GM12801 (cell line): ENCODE data around the gene LYPD4.

Experiments used
- TF ChIP-seq, protein P1 (sequence below): IDR thresholded peaks from one replicate; pipeline ENCODE4 v1.5.1; 2011; ENCODE audit warnings: control low read depth; ENCODE audit not compliant: insufficient read length; ENCODE audit errors: extremely low read depth

LYPD4 gene, protein sequence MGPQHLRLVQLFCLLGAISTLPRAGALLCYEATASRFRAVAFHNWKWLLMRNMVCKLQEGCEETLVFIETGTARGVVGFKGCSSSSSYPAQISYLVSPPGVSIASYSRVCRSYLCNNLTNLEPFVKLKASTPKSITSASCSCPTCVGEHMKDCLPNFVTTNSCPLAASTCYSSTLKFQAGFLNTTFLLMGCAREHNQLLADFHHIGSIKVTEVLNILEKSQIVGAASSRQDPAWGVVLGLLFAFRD

DNA sequence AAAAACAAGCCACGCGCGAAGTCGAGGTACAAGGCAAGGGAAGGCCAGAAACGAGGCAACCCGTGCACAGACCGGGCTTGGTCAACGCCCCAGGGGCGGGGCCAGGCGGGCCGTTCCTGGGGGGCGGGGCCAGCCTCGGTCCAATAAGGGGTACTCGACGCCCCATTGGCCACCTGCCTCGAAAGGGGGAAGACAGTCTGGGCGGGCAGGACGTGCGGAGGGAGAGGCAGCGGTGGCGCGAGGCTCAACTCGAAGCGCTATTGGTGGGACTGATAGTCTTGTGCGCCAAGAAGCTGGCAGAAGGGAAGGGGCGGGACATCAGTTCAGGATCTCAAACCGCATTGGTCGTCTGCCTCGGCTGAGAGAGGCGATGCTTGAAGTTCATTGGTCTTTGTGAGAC, at the start of gene LYPD4:
Gene LYPD4, minus strand, starts transcription at position 83 of the 400 bp plus-strand sequence. CDS start 5,398 bp downstream, outside the sequence.
- TF ChIP-seq, protein P1, sequence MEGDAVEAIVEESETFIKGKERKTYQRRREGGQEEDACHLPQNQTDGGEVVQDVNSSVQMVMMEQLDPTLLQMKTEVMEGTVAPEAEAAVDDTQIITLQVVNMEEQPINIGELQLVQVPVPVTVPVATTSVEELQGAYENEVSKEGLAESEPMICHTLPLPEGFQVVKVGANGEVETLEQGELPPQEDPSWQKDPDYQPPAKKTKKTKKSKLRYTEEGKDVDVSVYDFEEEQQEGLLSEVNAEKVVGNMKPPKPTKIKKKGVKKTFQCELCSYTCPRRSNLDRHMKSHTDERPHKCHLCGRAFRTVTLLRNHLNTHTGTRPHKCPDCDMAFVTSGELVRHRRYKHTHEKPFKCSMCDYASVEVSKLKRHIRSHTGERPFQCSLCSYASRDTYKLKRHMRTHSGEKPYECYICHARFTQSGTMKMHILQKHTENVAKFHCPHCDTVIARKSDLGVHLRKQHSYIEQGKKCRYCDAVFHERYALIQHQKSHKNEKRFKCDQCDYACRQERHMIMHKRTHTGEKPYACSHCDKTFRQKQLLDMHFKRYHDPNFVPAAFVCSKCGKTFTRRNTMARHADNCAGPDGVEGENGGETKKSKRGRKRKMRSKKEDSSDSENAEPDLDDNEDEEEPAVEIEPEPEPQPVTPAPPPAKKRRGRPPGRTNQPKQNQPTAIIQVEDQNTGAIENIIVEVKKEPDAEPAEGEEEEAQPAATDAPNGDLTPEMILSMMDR, result no peak

DNA sequence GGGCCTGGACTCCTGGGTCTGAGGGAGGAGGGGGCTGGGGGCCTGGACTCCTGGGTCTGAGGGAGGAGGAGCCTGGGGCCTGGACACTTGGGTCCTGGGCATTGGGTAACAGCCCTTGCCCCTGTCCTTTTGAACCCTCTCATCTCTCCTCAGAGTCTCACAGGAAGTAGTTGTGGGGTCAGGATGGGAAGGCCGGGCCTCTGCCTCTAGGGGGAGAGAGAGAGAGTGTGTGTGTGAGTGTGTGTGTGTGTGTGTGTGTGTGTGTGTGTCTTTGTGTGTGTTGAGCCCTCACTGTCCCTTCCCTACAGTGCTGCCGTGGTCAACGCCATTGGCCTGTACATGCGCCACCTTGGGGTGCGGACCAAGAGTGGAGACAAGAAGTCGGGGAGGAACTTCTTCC, 49.4 kb upstream of the LYPD4 start:
- TF ChIP-seq, protein P1, result no peak

DNA sequence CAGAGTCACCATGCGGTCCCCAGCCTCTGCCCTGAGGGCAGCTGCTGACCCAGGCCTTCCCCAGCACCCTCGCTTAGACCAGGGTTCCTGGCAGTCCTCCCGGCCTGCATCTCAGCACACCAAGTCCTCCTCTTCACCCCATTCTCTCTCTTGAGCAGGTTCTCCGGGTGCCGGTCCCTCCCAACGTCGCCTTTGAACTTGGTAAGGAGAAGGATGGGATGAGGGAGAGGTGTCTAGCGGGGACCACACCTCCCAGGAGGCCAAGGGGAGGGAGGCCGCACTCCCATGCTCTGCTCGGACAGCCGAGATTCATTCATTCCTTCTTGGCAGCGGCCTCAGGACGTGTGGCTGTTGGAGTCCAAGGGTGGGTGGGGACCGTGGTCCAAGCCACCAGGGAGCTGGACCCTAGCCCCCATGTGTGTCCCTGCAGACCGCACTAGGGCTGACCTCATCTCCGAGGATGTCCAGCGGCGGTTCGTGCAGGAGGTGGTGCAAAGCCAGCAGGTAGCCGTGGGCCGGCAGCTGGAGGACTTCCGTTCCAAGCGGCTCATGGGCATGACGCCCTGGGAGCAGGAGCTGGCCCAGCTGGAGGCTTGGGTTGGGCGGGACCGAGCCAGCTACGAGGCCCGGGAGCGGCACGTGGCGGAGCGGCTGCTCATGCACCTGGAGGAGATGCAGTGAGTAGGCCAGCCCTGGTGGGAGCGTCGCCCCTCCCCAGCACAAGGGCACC, 47.9 kb upstream of the LYPD4 start:
- TF ChIP-seq, protein P1, result no peak

DNA sequence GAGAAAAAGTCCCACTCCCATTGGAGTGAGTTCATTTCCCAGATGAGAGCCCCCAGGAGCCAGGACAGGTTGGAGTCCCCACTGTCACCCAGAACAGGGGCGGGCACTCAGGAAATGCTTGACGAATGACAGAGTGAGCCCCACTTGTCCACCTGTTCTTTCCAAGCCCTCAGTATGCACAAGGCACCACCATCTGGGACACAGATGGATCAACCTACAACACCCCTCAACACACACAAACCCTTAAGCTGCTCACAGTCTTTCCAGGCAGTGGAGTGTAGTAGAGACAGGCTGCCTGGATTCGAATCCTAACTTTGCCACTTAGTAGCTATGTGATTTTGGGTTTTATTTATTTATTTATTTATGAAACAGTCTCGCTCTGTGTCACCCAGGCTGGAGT, 46.5 kb upstream of the LYPD4 start:
- TF ChIP-seq, protein P1, result no peak

DNA sequence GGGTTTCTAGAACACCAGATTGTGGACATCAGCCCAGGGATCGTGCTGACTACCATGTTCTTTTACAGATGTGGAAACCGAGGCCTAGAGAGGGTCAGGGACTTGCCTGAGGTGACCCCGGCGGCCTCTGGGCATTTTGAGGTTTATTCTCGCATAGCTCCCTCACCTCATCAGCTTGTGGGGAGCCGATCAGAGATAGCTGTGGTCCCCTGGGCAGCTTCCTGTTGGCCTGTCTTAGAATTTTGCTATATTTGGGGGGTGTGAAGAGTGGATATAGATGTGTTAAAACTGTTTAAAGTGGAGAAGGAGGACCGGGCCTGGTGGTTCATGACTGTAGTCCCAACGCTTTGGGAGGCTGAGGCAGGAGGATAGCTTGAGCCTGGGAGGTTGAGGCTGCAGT, 45.4 kb upstream of the LYPD4 start:
- TF ChIP-seq, protein P1, result no peak

DNA sequence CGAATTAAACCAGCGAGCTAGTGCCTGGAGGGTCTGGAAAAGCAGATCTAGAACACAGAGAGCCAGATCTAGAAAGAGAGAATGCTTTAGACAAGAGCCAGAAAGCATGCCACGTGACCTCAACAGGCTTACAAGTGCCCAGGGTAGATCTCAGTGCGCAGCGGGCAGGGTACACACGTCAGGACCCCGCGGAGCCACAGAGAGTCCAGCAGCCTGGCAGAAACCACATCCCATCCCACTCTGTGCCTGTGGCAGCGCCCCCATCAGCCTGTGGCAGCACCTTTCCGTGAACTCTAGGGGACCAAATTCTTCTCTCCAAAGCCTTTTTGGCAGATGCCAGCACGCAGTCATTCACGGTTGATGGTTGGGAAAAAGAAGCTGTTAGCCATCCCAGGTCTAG, 44.4 kb upstream of the LYPD4 start:
- TF ChIP-seq, protein P1, result no peak

DNA sequence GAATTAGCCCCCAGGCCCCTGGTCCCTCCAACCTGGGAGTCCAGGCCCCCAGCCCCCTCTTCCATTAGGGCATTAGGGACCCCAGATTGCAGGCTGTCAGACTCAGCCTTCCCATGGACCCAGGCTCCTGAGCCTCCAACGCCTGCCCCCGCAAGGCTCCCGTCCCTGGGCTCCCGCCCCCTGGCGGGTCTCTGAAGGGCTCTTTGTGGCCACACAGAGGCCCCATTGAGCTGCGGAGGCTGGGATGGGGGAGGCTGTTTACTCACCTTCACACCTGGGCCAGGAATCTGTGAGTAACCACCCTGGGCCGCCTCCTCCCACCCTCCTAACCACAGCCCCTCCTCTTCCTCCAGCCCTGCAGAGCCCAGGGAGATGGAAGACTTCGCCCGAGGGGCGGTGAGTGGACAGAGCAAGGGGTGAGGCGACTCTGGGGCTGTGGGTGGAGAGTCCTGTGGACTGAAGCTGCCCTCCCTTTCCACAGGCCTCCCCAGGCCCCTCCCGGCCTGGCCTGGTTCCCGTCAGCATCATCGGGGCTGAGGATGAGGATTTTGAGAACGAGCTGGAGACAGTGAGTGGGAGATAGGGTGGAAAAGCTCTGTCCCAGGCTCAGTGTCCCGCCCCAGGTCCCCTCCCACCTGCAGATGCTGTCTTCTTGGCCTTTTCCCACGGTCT, 43.4 kb upstream of the LYPD4 start:
- TF ChIP-seq, protein P1, result no peak
